ENCODE measurements around the gene KCNT2.

KCNT2 gene

DNA sequence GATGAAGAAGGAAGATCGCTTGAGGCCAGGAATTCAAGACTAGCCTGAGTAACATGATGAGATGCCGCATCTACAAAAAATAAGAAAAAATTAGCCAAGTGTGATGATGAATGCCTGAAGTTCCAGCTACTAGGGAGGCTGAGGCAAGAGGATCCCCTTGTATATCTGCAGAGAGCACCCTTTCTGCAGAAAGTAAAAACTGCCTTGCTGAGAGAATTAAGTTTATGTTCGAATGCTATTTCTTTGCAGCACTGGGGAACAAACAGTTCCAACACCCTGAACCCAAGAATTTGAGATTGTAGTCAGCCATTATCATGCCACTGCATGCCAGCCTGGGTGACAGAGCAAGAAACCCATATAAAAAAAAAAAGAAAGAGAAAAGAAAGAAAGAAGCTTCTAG, 20.6 kb upstream of the KCNT2 start:
- Histone ChIP-seq H3K4me3 (ENCODE audit: low read length) (no peak overlapping the region), H3K36me3 (ENCODE audit: insufficient read depth, low read depth, low read length) (no peaks in the 10 kb centered on the region), H3K9me3 (ENCODE audit: insufficient read depth, low read depth, low read length) (peaks cover 11% of the 10 kb centered on the region), H3K4me1 (ENCODE audit: insufficient read depth, low read length) (no peaks in the 10 kb centered on the region), H3K9ac (ENCODE audit: low read depth, low read length) (no peak overlapping the region), H3K27me3 (ENCODE audit: insufficient read depth, low read length) (no peaks in the 10 kb centered on the region), H3K27ac (ENCODE audit: low read length) (no peak overlapping the region)

DNA sequence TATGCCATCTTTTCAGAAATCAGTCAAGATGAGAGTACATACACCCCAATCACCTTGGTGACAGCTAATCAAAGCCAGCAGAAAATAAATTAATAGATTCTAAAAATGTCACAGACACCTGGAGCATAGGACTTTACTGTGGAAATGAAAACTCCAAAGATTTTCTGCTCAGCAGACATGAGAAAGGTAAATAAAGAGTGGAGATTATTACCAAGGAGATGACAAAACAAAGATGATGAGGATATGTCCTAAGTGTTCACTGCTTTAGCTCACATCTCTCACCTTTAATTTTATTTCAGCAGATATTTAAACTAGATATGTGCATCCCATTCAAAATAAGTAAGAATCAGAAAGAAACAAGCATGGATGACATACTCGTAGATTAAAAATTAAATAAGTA, 14.8 kb upstream of the KCNT2 start:
- Histone ChIP-seq H3K9ac (ENCODE audit: low read depth, low read length) (no peak overlapping the region), H3K36me3 (ENCODE audit: insufficient read depth, low read depth, low read length) (no peaks in the 10 kb centered on the region), H3K27me3 (ENCODE audit: insufficient read depth, low read length) (no peaks in the 10 kb centered on the region), H3K4me1 (ENCODE audit: insufficient read depth, low read length) (no peaks in the 10 kb centered on the region), H3K27ac (ENCODE audit: low read length) (no peak overlapping the region), H3K4me3 (ENCODE audit: low read length) (no peak overlapping the region), H3K9me3 (ENCODE audit: insufficient read depth, low read depth, low read length) (peaks cover 2% of the 10 kb centered on the region)

DNA sequence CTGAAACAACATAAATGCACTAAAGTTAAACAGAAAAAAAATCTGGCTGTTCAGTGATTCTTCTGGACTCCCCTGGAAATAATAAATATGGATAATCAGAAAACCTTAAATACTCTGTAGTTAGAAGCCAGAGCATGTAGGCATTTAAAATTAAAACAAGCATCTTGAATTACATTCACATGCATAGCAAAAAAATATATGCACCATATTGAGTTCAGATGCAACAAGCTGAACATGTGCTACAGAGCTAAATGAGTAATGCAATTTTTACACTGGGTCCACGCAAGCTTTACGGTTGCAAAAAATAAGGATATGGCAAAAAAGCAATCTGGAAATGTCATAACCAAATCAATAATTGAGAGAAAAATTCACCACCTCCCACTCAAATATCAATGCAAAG, 11.5 kb upstream of the KCNT2 start:
- Histone ChIP-seq H3K27ac (ENCODE audit: low read length) (no peak overlapping the region), H3K27me3 (ENCODE audit: insufficient read depth, low read length) (no peaks in the 10 kb centered on the region), H3K9ac (ENCODE audit: low read depth, low read length) (no peak overlapping the region), H3K9me3 (ENCODE audit: insufficient read depth, low read depth, low read length) (no peaks in the 10 kb centered on the region), H3K4me3 (ENCODE audit: low read length) (no peak overlapping the region), H3K4me1 (ENCODE audit: insufficient read depth, low read length) (no peaks in the 10 kb centered on the region), H3K36me3 (ENCODE audit: insufficient read depth, low read depth, low read length) (no peaks in the 10 kb centered on the region)

DNA sequence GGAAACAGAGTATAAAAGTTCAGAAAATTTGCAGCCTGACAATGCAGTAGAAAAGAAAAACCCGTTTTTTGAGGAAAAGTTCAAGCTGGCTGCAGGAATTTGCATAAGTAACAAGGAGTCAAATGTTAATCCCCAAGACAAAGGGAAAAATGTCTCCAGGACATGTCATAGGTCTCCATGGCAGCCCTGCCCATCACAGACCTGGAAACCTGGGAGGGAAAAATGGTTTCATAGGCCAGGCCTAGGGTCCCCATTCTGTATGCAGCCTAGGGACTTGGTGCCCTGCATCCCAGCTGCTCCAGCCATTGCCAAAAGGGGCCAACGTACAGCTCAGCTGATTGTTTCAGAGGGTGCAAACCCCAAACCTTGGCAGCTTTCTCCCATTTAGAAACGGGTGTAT, 3.6 kb upstream of the KCNT2 start:
- no peak overlapping the region for H3K27ac ChIP-seq (ENCODE audit: low read length)
- no peaks in the 10 kb centered on the region for H3K27me3 ChIP-seq (ENCODE audit: insufficient read depth, low read length)
- no peak overlapping the region for H3K4me3 ChIP-seq (ENCODE audit: low read length)
- no peaks in the 10 kb centered on the region for H3K36me3 ChIP-seq (ENCODE audit: insufficient read depth, low read depth, low read length)
- H3K9me3 ChIP-seq (ENCODE audit: insufficient read depth, low read depth, low read length): no peaks in the 10 kb centered on the region
- peaks cover 9% of the 10 kb centered on the region; the same call in 1 of the 2 replicates for H3K4me1 ChIP-seq (ENCODE audit: insufficient read depth, low read length)
- H3K9ac ChIP-seq (ENCODE audit: low read depth, low read length): no peak overlapping the region

DNA sequence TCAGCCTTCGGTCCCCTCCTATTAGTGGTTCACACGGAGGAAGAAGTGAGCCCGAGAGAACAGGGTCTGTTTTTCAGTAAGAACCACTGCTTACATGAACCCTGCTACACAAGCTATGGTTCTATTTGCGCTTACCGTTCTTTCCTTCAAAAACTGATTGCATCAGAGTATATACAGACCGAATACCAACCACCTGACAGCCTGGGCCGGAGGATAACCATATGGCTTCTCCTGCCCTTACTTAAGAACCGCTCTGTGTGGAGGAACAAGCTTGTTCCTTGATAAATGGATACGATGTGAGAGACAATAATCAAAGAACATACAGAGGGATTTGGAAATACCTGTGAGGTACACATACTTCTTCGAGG, 1.1 kb upstream of the KCNT2 start:
- peak overlapping the region; percentile 93 for H3K4me3 ChIP-seq (ENCODE audit: low read length)
- peaks cover 14% of the 10 kb centered on the region; the same call in 1 of the 2 replicates for H3K4me1 ChIP-seq (ENCODE audit: insufficient read depth, low read length)
- H3K9ac ChIP-seq (ENCODE audit: low read depth, low read length): peak overlapping the region; percentile 94
- H3K36me3 ChIP-seq (ENCODE audit: insufficient read depth, low read depth, low read length): no peaks in the 10 kb centered on the region
- no peaks in the 10 kb centered on the region for H3K9me3 ChIP-seq (ENCODE audit: insufficient read depth, low read depth, low read length)
- no peaks in the 10 kb centered on the region for H3K27me3 ChIP-seq (ENCODE audit: insufficient read depth, low read length)
- peak overlapping the region; percentile 55 for H3K27ac ChIP-seq (ENCODE audit: low read length)

DNA sequence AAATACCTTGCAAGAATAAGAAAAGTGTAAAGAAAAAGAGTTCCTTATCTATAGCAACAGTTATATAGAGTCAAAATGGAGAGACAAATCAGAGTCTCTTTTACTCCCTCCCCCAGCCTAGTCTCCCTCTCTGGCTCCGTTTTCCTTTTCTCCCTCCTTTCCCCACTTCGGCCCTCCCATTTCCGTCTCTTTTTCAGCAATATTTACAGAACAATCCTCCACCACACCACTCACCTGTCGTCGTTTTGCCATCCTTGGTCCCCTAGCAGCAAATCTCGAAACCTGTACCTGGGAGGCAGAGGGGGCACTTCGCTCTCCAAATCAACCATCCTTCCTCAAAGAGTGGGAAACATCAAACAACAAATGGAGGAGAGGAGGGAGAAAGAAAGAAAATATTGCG, 259 bp downstream of the KCNT2 start:
- Histone ChIP-seq H3K9ac (ENCODE audit: low read depth, low read length) (peak overlapping the region; percentile 94), H3K4me3 (ENCODE audit: low read length) (peak overlapping the region; percentile 93), H3K4me1 (ENCODE audit: insufficient read depth, low read length) (peaks cover 14% of the 10 kb centered on the region; the same call in 1 of the 2 replicates)

DNA sequence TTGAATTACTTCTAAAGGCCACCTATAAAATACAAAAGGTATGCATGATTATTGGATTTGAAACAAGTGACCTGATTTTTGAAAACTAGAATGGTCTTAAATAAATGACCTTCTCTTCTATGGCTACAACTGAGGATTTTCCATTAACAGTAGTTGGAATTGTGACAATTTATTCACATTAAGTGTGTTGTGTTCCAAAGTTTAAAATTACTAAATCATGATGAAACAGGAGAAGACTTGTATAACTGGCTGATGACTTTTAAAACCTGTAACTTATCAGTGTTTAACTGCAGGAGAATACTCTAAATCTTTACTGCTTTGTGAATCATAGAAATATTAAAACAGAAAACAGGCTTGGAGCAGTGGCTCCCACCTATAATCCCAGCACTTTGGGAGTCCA, 4.6 kb downstream of the KCNT2 start:
- no peaks in the 10 kb centered on the region for H3K27me3 ChIP-seq (ENCODE audit: insufficient read depth, low read length)
- H3K4me1 ChIP-seq (ENCODE audit: insufficient read depth, low read length): peaks cover 5% of the 10 kb centered on the region; the same call in 1 of the 2 replicates
- no peaks in the 10 kb centered on the region for H3K9me3 ChIP-seq (ENCODE audit: insufficient read depth, low read depth, low read length)
- no peak overlapping the region for H3K27ac ChIP-seq (ENCODE audit: low read length)
- no peak overlapping the region for H3K4me3 ChIP-seq (ENCODE audit: low read length)
- no peaks in the 10 kb centered on the region for H3K36me3 ChIP-seq (ENCODE audit: insufficient read depth, low read depth, low read length)
- no peak overlapping the region for H3K9ac ChIP-seq (ENCODE audit: low read depth, low read length)

More for the DNA sequence above, 259 bp downstream of the KCNT2 start:
- Histone ChIP-seq H3K27me3 (ENCODE audit: insufficient read depth, low read length) (no peaks in the 10 kb centered on the region), H3K27ac (ENCODE audit: low read length) (peak overlapping the region; percentile 94), H3K36me3 (ENCODE audit: insufficient read depth, low read depth, low read length) (no peaks in the 10 kb centered on the region), H3K9me3 (ENCODE audit: insufficient read depth, low read depth, low read length) (no peaks in the 10 kb centered on the region)

DNA sequence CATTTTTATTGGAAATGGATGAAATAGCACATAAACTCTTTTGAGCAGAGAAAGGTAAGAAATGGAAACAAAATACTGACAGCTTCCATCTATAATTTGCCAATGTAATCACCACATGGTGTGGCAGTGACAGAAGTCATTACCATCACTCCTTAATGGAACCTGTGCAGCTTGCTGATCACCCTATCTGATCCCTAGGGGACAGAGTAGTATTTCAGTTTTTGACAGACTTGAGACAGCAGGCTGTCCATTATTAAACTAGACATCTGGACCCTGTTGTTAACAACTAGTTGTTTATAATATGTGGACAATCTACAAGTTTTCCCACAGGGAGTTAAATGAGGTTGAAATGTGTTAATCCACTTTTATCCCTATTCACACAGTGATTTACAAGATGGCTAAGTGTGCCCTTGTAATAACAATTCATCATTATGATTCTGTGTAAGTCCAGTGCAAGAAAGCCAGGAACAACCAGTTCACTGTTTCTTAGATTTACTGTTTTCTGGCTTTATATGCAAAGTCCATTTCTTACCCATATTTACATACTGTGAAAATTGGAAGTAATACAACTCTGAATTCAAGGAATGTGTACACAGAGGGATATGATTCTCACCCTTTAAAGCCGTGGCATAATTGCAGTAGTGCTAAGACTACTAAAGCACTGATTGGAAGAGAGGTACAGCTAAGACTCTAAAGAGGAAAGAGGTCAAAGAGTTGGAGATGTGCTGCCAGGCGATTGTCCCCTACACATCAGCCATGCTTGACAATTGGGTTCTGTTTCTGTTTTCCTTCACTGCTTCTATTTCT, 9.1 kb downstream of the KCNT2 start:
- H3K4me3 ChIP-seq (ENCODE audit: low read length): no peak overlapping the region
- no peaks in the 10 kb centered on the region for H3K36me3 ChIP-seq (ENCODE audit: insufficient read depth, low read depth, low read length)
- no peaks in the 10 kb centered on the region for H3K4me1 ChIP-seq (ENCODE audit: insufficient read depth, low read length)
- no peaks in the 10 kb centered on the region for H3K9me3 ChIP-seq (ENCODE audit: insufficient read depth, low read depth, low read length)
- no peaks in the 10 kb centered on the region for H3K27me3 ChIP-seq (ENCODE audit: insufficient read depth, low read length)
- no peak overlapping the region for H3K27ac ChIP-seq (ENCODE audit: low read length)
- no peak overlapping the region for H3K9ac ChIP-seq (ENCODE audit: low read depth, low read length)

DNA sequence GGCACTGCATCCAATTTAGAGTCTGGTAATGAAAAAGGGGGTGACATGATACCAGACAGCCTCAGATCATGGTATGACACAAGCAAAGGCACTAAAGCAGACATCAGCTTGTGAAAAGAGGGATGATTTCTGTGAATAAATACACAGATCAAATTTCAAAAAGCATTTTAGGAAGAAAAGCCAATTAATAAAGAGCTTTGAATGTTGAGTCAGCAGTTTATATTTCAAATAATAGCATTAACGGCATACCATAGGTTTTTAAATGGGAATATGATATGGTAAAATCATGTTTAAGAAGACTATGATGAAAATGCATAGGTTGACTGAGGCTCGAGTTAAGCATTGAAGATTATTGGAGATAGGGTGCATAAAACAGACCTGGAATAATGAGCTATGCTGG, 13.5 kb downstream of the KCNT2 start:
- no peak overlapping the region for H3K4me3 ChIP-seq (ENCODE audit: low read length)
- H3K9me3 ChIP-seq (ENCODE audit: insufficient read depth, low read depth, low read length): no peaks in the 10 kb centered on the region
- H3K9ac ChIP-seq (ENCODE audit: low read depth, low read length): no peak overlapping the region
- no peaks in the 10 kb centered on the region for H3K36me3 ChIP-seq (ENCODE audit: insufficient read depth, low read depth, low read length)
- H3K27me3 ChIP-seq (ENCODE audit: insufficient read depth, low read length): no peaks in the 10 kb centered on the region
- H3K4me1 ChIP-seq (ENCODE audit: insufficient read depth, low read length): peaks cover 3% of the 10 kb centered on the region; the same call in 1 of the 2 replicates
- no peak overlapping the region for H3K27ac ChIP-seq (ENCODE audit: low read length)

DNA sequence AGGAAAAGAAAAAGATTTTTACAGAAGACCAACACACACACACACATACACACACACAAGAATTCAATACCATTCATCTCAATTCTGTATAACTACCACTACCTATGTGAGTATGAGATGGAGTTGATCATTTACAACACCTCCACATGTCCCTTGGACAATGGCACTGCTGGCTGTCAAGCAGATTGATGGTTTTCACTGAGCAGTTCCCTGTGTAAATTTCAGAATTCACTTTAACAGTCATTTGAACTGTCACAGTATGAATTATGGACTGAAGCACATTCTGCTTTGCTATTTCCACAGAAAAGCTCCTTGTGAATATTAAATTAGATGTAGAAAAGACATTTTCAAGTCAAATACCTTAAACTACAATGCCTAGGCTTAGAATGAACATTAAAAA, 14.3 kb downstream of the KCNT2 start:
- H3K36me3 ChIP-seq (ENCODE audit: insufficient read depth, low read depth, low read length): no peaks in the 10 kb centered on the region
- H3K27me3 ChIP-seq (ENCODE audit: insufficient read depth, low read length): no peaks in the 10 kb centered on the region
- no peak overlapping the region for H3K27ac ChIP-seq (ENCODE audit: low read length)
- no peaks in the 10 kb centered on the region for H3K9me3 ChIP-seq (ENCODE audit: insufficient read depth, low read depth, low read length)
- H3K4me3 ChIP-seq (ENCODE audit: low read length): no peak overlapping the region
- no peak overlapping the region for H3K9ac ChIP-seq (ENCODE audit: low read depth, low read length)
- H3K4me1 ChIP-seq (ENCODE audit: insufficient read depth, low read length): peaks cover 3% of the 10 kb centered on the region; the same call in 1 of the 2 replicates

DNA sequence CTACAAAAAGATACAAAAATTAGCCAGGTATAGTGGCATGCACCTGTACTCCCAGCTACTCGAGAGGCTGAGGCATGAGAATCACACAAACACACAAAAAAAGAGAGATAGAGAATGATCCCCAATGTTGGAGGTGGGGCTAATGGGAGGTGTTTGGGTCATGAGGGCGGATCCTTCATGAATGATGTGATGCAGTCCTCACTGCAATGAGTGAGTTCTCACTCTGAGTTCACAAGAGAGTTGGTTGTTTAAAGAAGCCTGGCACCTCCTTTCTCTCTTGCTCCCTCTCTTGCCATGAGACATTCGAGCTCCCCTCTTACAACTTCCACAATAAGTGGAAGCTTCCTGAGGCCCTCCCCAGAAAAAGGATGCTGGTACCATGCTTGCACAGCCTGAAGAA, 17.3 kb downstream of the KCNT2 start:
- H3K4me1 ChIP-seq (ENCODE audit: insufficient read depth, low read length): peaks cover 11% of the 10 kb centered on the region; the same call in 1 of the 2 replicates
- no peak overlapping the region for H3K27ac ChIP-seq (ENCODE audit: low read length)
- no peak overlapping the region for H3K9ac ChIP-seq (ENCODE audit: low read depth, low read length)
- H3K27me3 ChIP-seq (ENCODE audit: insufficient read depth, low read length): no peaks in the 10 kb centered on the region
- no peaks in the 10 kb centered on the region for H3K9me3 ChIP-seq (ENCODE audit: insufficient read depth, low read depth, low read length)
- H3K4me3 ChIP-seq (ENCODE audit: low read length): no peak overlapping the region
- H3K36me3 ChIP-seq (ENCODE audit: insufficient read depth, low read depth, low read length): no peaks in the 10 kb centered on the region

DNA sequence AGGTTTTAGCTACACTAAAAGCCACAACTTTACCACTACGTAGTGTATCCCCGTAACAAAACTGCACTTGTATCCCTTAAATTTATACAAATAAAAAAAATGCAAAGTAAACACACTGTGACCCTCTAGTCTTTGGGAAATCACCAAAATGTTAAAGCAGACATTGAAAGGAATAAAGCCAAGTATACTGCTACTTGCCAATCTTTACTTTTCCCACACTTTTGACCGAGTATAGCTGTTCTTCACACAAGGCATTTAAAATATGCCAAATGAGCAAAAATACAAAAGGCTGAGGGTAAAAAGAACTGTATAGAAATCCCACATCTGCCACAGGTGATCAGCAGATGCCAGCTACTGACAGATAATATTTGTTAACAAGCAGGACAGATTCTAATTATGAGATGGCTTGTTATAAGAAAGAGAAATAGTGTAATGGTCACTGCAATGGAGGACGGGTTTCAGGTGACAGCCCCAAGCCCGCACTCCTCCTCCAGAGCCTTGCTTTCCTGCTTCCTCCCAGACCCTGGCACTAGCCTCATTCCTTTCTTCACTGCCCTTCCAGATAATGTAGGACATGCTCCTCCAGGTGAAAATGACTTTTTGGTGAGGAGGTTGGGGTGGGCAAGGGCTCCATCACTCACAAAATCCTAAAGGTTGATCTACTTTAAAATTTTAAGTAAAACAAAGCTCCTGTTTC, 18.1 kb downstream of the KCNT2 start:
- no peak overlapping the region for H3K4me3 ChIP-seq (ENCODE audit: low read length)
- H3K36me3 ChIP-seq (ENCODE audit: insufficient read depth, low read depth, low read length): no peaks in the 10 kb centered on the region
- H3K4me1 ChIP-seq (ENCODE audit: insufficient read depth, low read length): peaks cover 11% of the 10 kb centered on the region; the same call in 1 of the 2 replicates
- no peaks in the 10 kb centered on the region for H3K9me3 ChIP-seq (ENCODE audit: insufficient read depth, low read depth, low read length)
- H3K27me3 ChIP-seq (ENCODE audit: insufficient read depth, low read length): no peaks in the 10 kb centered on the region
- H3K9ac ChIP-seq (ENCODE audit: low read depth, low read length): no peak overlapping the region
- no peak overlapping the region for H3K27ac ChIP-seq (ENCODE audit: low read length)
